ENCODE data around the gene RNASE11.
"Not testable (repeated sequence)": the region's sequence is repeated elsewhere in the genome, so short reads cannot be mapped to it uniquely, and the experiment has no call there.

The RNASE11 gene

DNA sequence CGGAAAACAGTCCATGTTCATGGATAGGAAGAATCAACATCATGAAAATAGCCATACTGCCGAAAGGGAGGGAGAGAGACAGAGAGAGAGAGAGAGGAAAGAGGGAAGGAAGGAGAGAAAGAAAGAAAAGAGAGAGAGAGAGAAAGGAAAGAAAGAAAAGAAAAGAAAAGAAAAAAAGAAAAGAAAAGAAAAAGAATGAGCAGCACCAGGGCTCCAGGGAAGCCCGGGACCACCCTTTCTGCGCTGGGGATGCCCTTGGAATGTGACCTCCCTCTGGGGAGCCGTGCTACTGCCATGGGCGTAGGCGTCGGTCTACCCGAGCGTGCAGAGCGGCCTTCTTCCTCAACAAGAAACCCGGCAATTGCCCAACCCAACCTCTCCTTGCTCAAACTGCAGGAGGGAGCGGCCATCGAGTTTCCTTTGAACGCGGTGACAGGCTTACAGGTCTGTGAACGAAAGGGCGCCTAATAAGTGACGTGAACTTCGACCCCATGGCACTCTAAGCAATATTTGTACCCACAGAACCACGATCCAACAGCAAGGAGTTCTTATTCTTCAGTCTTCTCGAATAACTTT lies 36.8 kb upstream of the RNASE11 start:
- no peak overlapping the region for H3K9ac ChIP-seq (ENCODE audit: low read length)

DNA sequence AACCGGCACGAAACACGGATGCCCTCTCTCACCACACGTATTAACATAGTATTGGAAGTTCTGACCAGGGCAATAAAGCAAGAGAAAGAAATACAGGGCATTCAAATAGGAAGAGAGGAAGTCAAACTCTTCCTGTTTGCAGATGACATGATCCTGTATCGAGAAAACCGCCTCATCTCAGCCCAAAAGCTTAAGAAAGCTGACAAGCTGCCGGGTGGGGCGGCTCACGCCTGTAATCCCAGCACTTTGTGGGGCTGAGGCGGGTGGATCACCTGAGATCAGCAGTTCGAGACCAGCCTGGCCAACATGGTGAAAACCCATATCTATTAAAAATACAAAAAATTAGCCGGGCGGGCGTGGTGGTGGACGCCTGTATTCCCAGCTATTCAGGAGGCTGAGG lies 36.0 kb upstream of the RNASE11 start:
- Histone ChIP-seq H3K27ac (ENCODE audit: low read depth, low read length) (no peak overlapping the region), H3K79me2 (ENCODE audit: insufficient read depth, low read length) (no peaks in the 10 kb centered on the region), H3K4me2 (ENCODE audit: low read depth, low read length, poor library complexity, severe bottlenecking) (no peak overlapping the region), H3K27me3 (ENCODE audit: low read length) (no peaks in the 10 kb centered on the region), H3K36me3 (ENCODE audit: low read length) (no peaks in the 10 kb centered on the region), H3K9me2 (replicated peaks; ENCODE audit: insufficient read depth, low read length) (no peaks in the 10 kb centered on the region), H2AFZ (ENCODE audit: low read depth, low read length, severe bottlenecking) (no peak overlapping the region), H3K4me3 (ENCODE audit: insufficient read depth, low read length, poor library complexity, severe bottlenecking) (no peak overlapping the region), H3K9me3 (ENCODE audit: insufficient read depth, low read length) (no peaks in the 10 kb centered on the region), H3F3A (ENCODE audit: insufficient read depth) (no peaks in the 10 kb centered on the region), H4K20me1 (ENCODE audit: low read depth, low read length) (no peaks in the 10 kb centered on the region), H3K9ac (ENCODE audit: low read length) (no peak overlapping the region)
- TF ChIP-seq, protein P1, sequence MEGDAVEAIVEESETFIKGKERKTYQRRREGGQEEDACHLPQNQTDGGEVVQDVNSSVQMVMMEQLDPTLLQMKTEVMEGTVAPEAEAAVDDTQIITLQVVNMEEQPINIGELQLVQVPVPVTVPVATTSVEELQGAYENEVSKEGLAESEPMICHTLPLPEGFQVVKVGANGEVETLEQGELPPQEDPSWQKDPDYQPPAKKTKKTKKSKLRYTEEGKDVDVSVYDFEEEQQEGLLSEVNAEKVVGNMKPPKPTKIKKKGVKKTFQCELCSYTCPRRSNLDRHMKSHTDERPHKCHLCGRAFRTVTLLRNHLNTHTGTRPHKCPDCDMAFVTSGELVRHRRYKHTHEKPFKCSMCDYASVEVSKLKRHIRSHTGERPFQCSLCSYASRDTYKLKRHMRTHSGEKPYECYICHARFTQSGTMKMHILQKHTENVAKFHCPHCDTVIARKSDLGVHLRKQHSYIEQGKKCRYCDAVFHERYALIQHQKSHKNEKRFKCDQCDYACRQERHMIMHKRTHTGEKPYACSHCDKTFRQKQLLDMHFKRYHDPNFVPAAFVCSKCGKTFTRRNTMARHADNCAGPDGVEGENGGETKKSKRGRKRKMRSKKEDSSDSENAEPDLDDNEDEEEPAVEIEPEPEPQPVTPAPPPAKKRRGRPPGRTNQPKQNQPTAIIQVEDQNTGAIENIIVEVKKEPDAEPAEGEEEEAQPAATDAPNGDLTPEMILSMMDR (IDR thresholded peaks at IDR 0.05; ENCODE audit: insufficient read depth, low read length, poor library complexity, severe bottlenecking): no peak
- no peak for TF ChIP-seq EZH2phosphoT487 (conservative IDR thresholded peaks at IDR 0.05; ENCODE audit: low read length)

More for the DNA sequence above, 36.8 kb upstream of the RNASE11 start:
- Histone ChIP-seq H3K9me3 (ENCODE audit: insufficient read depth, low read length) (no peaks in the 10 kb centered on the region), H3K79me2 (ENCODE audit: insufficient read depth, low read length) (no peaks in the 10 kb centered on the region), H4K20me1 (ENCODE audit: low read depth, low read length) (no peaks in the 10 kb centered on the region), H3K9me2 (replicated peaks; ENCODE audit: insufficient read depth, low read length) (no peaks in the 10 kb centered on the region), H3F3A (ENCODE audit: insufficient read depth) (no peaks in the 10 kb centered on the region), H2AFZ (ENCODE audit: low read depth, low read length, severe bottlenecking) (no peak overlapping the region), H3K4me2 (ENCODE audit: low read depth, low read length, poor library complexity, severe bottlenecking) (peak overlapping the region; percentile 11), H3K36me3 (ENCODE audit: low read length) (no peaks in the 10 kb centered on the region), H3K4me3 (ENCODE audit: insufficient read depth, low read length, poor library complexity, severe bottlenecking) (no peak overlapping the region), H3K27ac (ENCODE audit: low read depth, low read length) (no peak overlapping the region), H3K27me3 (ENCODE audit: low read length) (no peaks in the 10 kb centered on the region)
- TF ChIP-seq EZH2phosphoT487 (conservative IDR thresholded peaks at IDR 0.05; ENCODE audit: low read length): no peak

DNA sequence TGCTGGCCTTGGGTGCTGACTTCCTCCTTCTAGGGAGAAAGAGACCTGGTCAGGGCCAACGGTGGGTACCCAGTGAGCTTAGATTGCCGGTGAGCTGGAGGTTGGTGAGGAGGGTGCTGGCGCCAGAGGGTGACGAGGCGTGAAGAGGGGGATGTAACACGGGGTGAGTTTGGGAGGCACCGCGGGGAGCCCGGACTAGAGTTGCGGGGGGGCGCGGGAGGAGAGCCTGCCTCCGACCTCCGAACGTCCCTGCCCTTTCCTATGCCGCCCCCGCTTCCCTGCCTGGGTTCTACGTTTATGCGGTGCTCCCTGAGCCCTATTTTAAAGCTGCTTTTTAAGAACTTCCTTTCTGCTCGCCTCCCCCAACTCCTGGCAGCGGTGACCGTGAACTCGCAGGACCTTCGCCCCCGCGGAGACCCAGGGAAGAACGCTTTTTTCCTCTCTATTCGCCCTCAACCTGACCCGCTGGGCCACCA lies 35.1 kb upstream of the RNASE11 start:
- no peak overlapping the region for H3K4me3 ChIP-seq (ENCODE audit: insufficient read depth, low read length, poor library complexity, severe bottlenecking)
- H3K36me3 ChIP-seq (ENCODE audit: low read length): no peaks in the 10 kb centered on the region
- no peak overlapping the region for H3K9ac ChIP-seq (ENCODE audit: low read length)
- no peak overlapping the region for H2AFZ ChIP-seq (ENCODE audit: low read depth, low read length, severe bottlenecking)
- H3K4me2 ChIP-seq (ENCODE audit: low read depth, low read length, poor library complexity, severe bottlenecking): no peak overlapping the region
- no peaks in the 10 kb centered on the region for H3K9me3 ChIP-seq (ENCODE audit: insufficient read depth, low read length)
- no peaks in the 10 kb centered on the region for H3K9me2 ChIP-seq (replicated peaks; ENCODE audit: insufficient read depth, low read length)
- TF ChIP-seq EZH2phosphoT487 (conservative IDR thresholded peaks at IDR 0.05; ENCODE audit: low read length): no peak
- TF ChIP-seq, protein P1 (IDR thresholded peaks at IDR 0.05; ENCODE audit: insufficient read depth, low read length, poor library complexity, severe bottlenecking): no peak
- no peak overlapping the region for H3K27ac ChIP-seq (ENCODE audit: low read depth, low read length)
- no peaks in the 10 kb centered on the region for H3F3A ChIP-seq (ENCODE audit: insufficient read depth)
- H4K20me1 ChIP-seq (ENCODE audit: low read depth, low read length): no peaks in the 10 kb centered on the region
- H3K27me3 ChIP-seq (ENCODE audit: low read length): no peaks in the 10 kb centered on the region
- H3K79me2 ChIP-seq (ENCODE audit: insufficient read depth, low read length): no peaks in the 10 kb centered on the region

DNA sequence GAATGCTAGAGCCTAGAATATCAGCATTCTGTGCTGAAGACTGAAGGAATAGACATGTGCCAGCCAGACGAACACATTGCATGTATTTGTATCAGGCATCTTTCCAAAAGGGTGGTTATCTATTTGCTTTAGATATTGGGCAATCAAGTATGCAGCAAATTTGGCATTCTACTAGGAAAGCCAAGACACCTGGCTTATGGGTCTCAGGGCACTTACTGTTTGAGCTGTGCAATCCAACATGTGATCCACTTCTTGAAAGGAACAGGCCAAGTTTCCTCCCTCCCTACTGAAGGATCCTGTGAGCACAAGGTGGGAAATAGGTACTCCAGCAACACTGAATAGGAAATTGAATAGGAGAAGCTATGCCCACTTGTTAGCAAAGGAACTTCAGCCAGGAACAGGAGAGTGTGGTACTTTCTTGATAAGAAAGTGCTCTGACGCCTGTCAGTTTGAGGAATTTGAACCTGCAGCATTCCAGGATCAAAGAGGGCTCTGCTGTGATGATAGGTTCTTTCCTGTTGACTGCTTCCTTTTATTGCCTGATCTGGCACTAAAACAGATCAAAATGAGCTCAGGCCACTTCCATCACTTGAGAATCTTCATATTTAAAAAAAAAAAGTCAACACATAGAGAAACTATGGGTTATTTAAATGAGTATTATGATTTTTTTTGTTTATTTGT lies 33.1 kb upstream of the RNASE11 start:
- Histone ChIP-seq H3K27ac (ENCODE audit: low read depth, low read length) (no peak overlapping the region), H3K79me2 (ENCODE audit: insufficient read depth, low read length) (no peaks in the 10 kb centered on the region), H3K9me3 (ENCODE audit: insufficient read depth, low read length) (no peaks in the 10 kb centered on the region), H3K9me2 (replicated peaks; ENCODE audit: insufficient read depth, low read length) (no peaks in the 10 kb centered on the region), H3K36me3 (ENCODE audit: low read length) (no peaks in the 10 kb centered on the region), H3K9ac (ENCODE audit: low read length) (no peak overlapping the region), H3K27me3 (ENCODE audit: low read length) (no peaks in the 10 kb centered on the region), H2AFZ (ENCODE audit: low read depth, low read length, severe bottlenecking) (no peak overlapping the region), H3F3A (ENCODE audit: insufficient read depth) (no peaks in the 10 kb centered on the region), H3K4me3 (ENCODE audit: insufficient read depth, low read length, poor library complexity, severe bottlenecking) (no peak overlapping the region), H4K20me1 (ENCODE audit: low read depth, low read length) (no peaks in the 10 kb centered on the region), H3K4me2 (ENCODE audit: low read depth, low read length, poor library complexity, severe bottlenecking) (no peak overlapping the region)
- TF ChIP-seq, protein P1 (IDR thresholded peaks at IDR 0.05; ENCODE audit: insufficient read depth, low read length, poor library complexity, severe bottlenecking): no peak
- TF ChIP-seq EZH2phosphoT487 (conservative IDR thresholded peaks at IDR 0.05; ENCODE audit: low read length): no peak

DNA sequence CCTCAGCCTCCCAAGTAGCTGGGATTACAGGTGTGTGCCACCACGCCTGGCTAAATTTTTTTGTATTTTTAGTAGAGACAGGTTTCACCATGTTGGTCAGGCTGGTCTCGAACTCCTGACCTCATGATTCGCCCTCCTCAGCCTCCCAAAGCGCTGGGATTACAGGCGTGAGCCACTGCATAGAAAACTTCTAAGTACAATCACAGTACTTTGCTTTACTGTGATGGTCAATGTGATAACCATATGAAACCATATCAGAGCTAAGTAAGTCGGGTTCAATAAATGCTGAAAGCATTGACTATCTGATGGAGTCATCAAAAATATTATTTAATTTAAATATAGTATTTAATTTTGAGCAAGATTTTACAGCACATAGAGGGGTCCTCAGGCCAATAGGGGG lies 31.9 kb upstream of the RNASE11 start:
- not testable (repeated sequence) for H3K9ac ChIP-seq (ENCODE audit: low read length); H4K20me1 ChIP-seq (ENCODE audit: low read depth, low read length); H3K79me2 ChIP-seq (ENCODE audit: insufficient read depth, low read length); H3K36me3 ChIP-seq (ENCODE audit: low read length); H3K9me3 ChIP-seq (ENCODE audit: insufficient read depth, low read length); H3K27me3 ChIP-seq (ENCODE audit: low read length); H3K4me2 ChIP-seq (ENCODE audit: low read depth, low read length, poor library complexity, severe bottlenecking); H3K9me2 ChIP-seq (replicated peaks; ENCODE audit: insufficient read depth, low read length); H3K4me3 ChIP-seq (ENCODE audit: insufficient read depth, low read length, poor library complexity, severe bottlenecking); H3K27ac ChIP-seq (ENCODE audit: low read depth, low read length); H3F3A ChIP-seq (ENCODE audit: insufficient read depth); H2AFZ ChIP-seq (ENCODE audit: low read depth, low read length, severe bottlenecking)
